C4-2B (cell line): ENCODE results near the gene MLLT3.
"Not testable (repeated sequence)": the region's sequence is repeated elsewhere in the genome, so short reads cannot be mapped to it uniquely, and the experiment has no call there.

ENCODE experiments used
- CTCF ChIP-seq: fragments of 450-650 bp; conservative IDR thresholded peaks from 2 replicates; pipeline ENCODE4 v1.5.1; 2017; ENCODE audit warnings: mild to moderate bottlenecking
- ZFX ChIP-seq: fragments of 450-650 bp; IDR thresholded peaks from 2 replicates; pipeline ENCODE4 v1.6.1; 2017

DNA sequence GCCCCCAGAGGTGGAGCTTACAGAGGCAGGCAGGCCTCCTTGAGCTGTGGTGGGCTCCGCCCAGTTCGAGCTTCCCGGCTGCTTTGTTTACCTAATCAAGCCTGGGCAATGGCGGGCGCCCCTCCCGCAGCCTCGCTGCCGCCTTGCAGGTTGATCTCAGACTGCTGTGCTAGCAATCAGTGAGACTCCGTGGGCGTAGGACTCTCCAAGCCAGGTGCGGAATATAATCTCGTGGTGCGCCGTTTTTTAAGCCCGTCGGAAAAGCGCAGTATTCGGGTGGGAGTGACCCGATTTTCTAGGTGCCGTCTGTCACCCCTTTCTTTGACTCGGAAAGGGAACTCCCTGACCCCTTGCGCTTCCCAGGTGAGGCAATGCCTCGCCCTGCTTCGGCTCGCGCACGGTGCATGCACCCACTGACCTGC lies 36.0 kb upstream of the MLLT3 start:
- TF ChIP-seq CTCF, ZFX: not testable (repeated sequence)
